GM21528 (cell line): Measurements from ENCODE around the gene FIBCD1.

Source experiments
- ATAC-seq: cut with Tn5 transposase; IDR thresholded peaks from one replicate; pipeline ENCODE4 v1.9.1; 2021; ENCODE audit warnings: mild to moderate bottlenecking, moderate library complexity; ENCODE audit not compliant: unreplicated experiment, low FRiP score

The FIBCD1 gene

DNA sequence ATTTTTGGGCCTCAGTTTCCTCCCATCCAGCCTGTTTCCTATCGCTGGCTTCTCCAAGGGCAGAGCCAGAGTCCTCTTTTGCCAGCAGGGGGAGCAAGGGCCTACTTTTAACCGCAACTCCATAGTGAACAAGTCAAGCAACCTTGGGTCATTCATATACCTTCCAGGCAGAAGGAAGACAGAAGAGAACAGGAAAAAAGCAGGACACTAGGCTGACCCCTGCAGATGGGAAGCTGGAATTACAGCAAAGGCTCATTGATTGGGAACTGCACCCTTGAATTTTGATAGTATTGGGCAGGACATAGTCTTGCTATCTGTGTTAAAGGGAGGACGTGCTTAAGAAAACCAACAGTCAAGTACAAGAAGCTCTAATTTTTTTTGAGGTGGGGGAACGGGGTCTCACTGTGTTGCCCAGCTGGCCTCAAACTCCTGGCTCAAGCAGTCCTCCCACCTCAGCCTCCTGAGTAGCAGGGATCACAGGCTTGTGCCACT is 72.5 kb downstream of the FIBCD1 start:
- no peak for ATAC-seq

DNA sequence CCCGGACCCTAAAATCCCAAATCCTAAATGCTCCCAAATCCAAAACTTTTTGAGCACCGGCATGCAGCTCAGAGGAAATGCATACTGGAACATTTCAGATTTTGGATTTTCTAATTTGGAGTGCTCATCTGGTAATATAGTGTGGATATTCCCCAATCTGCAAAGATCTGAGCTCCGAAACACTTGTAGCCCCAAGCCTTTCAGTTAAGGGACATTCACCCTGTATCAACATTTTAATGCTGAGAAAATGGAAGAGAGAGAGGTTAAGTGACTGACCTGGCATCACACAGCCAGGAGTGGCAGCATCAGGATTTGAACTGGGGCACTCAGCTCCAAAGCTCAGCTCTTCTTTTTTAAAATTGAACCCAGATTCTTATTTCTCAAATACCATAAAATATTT is 73.1 kb downstream of the FIBCD1 start:
- no peak for ATAC-seq

DNA sequence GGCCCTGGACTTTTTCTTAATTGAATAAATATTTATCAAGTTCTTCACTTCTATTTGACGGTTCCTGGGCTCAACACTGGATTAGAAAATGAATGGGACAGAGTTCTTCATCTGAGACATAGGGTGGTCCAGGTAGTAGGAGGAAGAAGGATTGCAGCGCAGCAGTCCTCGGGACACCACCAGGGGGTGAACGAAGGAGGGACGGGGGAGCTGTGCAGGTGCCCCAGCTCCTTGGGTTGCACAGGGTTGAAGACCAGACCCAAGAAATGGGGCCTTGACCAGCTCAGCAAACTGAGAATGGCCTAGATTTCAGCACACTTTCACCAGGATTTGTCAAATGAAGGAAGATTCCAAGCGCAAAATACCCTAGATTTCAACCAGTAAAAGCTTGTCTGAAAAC is 74.5 kb downstream of the FIBCD1 start:
- no peak for ATAC-seq

- no peak for ATAC-seq
These were observed 76.3 kb downstream of the FIBCD1 start for GRCh38 chr9:130862747-130863146.

- ATAC-seq = no peak
These were observed 76.8 kb downstream of the FIBCD1 start for GRCh38 chr9:130862217-130862616.

GRCh38 chr9:130861372-130862180 is 77.5 kb downstream of the FIBCD1 start:
- no peak for ATAC-seq

- no peak for ATAC-seq
These were observed 78.4 kb downstream of the FIBCD1 start for GRCh38 chr9:130860458-130861316.

- ATAC-seq = no peak
These were observed 80.0 kb downstream of the FIBCD1 start for GRCh38 chr9:130858739-130859705.

DNA sequence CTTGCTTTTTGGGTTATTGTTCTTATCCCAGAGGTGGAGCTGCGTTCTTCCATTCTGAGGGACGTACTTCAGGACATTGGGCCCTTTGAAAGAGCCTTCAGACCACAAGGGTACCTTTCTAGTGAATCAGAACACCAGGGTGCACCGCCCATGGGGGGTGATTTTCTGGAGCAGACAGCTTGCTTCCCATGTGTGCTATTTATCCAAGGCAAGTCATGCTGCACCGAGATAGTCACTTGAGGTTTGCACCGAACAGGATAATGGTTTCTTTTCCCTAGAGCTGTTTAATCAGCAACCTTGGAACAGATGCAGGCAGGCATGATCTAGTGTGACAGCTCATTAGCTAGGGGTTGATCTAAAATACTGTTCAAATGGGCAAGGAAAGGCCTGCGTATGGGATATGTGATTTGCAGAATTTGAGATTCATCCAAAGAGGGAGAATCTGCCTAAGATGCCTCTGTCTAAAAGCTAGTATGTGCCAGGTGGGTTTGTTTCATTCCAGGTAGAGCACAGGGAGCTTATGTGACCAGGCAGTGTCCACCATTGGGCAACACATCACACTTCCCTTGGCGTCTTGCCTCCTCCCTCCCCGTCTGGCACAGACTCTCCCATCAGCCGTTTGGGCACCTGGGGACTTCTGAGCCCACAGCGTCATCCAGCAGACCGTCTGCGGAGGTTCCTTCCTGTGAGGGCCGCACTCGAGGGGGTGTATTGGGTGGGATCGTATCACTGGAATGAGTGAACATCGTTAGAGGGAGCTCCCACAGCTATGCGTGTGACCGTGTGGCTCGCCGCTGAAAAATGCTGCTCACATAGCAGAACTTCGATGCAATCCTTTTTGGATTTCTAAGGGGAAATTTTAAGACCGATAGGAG is 80.9 kb downstream of the FIBCD1 start:
- ATAC-seq = no peak

GRCh38 chr9:130856474-130856873 is 82.6 kb downstream of the FIBCD1 start:
- no peak for ATAC-seq

- ATAC-seq = no peak
These were observed 84.2 kb downstream of the FIBCD1 start for GRCh38 chr9:130854835-130855234.

GRCh38 chr9:130854092-130854491 is 85.0 kb downstream of the FIBCD1 start:
- ATAC-seq = no peak

DNA sequence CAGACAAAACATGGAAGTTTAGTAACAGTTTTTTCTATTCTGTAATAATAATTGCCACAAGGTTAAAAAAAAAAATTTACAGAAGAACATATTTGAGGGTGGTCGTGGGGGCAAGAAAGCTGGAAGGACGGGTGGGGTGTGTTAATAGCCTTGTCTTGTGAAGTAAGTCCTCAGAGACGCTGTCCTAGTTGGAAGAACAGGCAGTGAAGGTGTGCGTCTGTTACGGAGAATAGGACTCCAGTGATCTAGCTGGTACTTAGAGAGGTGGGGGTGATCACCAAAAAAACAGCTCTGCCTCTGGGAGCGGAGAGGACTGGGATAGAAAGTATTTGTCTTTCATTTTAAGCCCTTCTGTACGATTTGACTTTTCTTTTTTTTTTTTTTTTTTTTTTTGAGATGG is 86.2 kb downstream of the FIBCD1 start:
- no peak for ATAC-seq
